Ureter (tissue), 1 donor: ENCODE results near the gene TMCO4. TPM values are rescaled to one million over a fixed set of nuclear protein-coding genes. Genes with fewer than 3 reads are reported as not detected.

Experiments
- DNase-seq: peaks from one replicate; pipeline ENCODE4 v3.0.0-alpha.2; 2020; ENCODE audit warnings: low spot score
- total RNA-seq: library from RNA; stranded (reverse); gene quantifications from one replicate; pipeline ENCODE4 v1.2.4, GENCODE V29; 2023
- donor health status: DM: yes; HTN: yes; CAD: no.

TMCO4 gene
- total RNA-seq, 1 donor from 2014 or later: 60.8 TPM

DNA sequence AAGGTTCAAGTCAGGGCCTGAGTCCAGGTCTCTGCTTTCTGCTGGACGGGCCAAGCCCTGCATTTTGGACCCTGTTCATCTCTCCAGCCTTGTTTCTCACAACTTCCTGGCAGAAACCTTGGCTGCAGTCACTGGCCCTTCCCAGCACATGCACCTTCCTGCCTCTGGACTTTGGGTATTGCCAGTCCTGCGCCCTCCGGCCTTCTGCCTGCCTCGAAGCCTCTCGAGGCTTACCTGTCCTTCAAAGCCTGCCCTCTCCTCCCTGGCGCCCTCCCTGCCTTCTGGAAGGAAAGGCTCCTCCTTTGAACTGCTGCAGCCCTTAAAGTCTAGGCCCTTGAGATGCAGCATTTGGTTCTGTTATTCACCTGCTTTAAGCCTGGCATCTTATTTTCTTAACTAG is 82.2 kb downstream of the TMCO4 start:
- DNase-seq: no peak

GRCh38 chr1:19715334-19716203 is 84.1 kb downstream of the TMCO4 start:
- peak; percentile 92 for DNase-seq

GRCh38 chr1:19712928-19713327 is 86.8 kb downstream of the TMCO4 start:
- DNase-seq: no peak

- no peak for DNase-seq
These were observed 88.7 kb downstream of the TMCO4 start for GRCh38 chr1:19710825-19711611.

DNA sequence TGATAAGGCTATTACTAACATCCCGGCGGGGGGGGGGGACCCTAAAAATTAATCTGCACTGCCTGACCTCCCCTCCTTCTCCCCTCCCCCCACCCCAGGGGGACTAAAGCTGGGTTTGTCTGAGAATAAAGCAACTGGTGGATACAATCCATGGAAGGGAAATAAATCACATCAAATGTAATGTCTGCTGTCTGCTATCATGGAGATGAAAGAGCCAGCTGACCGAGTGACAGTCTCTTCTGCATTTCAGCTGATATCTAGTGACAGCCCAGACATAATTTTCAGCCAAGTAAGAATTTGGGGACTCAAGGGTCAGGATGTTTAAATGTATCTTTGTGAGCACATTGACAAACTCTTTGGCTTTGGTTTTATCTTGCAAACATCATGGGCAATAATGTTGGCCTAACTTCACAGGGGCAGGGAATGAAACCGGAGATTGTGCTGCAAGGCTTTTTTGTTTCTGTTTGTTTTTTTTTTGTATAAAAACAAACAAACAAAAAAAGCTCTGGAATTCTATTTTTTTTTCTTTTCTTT is 90.4 kb downstream of the TMCO4 start:
- no peak for DNase-seq

DNA sequence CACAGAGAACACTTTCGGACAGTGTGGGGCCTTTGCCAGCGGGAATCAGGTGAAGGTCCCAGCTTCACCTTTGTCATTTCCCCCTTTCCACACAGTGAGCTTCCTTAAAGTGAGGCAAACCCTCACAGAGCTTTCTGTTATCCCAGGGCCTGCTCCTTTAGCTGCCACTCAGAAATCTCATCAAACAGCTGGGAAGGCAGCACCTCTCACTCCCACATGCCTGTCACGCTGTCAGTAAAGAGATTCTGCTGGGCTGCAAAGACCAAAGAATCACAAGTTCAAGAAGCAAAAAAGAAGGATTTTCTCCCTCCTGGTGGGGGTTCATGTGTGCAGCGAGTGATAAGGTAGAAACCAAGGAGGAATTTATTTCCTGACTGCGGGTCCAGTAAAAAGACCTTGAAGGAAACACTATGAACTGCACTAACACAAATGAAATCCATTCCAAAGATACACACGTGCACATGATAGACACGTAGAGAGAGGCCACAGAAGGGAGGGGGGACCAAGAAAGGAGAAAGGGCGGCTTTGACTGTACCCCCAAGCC is 91.1 kb downstream of the TMCO4 start:
- DNase-seq: no peak

DNA sequence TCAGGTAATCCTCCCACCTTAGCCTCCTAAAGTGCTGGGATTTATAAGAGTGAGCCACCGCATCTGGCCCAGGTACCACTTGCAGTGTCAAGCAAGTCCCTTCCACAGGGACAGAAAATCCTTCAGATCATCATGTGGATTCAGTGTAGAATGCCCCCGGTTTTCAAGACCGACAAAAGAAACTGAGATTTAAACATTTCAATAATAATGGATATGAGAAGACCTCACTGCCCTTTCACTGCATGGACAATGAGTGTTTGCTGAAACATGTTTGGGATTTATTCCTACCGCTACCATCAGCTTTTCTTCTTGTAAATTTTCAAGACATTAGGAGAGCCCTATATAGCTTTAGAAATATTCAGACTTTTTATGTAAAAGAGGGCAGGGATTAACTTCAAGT is 93.6 kb downstream of the TMCO4 start:
- no peak for DNase-seq

DNA sequence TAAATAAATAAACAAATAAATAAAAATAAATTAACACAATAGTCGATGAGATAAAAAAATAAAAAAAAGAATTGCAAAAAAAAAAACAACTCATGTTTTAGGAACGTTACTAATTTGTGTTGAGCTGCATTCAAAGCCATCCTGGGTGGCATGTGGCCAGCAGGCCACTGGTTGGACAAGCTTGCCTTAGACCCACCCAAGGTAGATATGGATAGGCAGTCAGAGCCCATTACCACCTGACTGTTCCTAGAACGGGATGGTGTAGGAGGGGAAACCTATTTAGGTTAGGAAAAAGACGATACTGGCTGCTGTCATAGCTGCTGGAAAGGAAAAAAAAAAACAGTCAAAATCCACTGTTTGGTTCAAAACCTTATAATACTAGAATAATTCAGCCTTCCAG is 94.3 kb downstream of the TMCO4 start:
- no peak for DNase-seq

- DNase-seq: peak; percentile 78
These were observed 95.2 kb downstream of the TMCO4 start for GRCh38 chr1:19704247-19705113.

GRCh38 chr1:19703280-19703679 is 96.4 kb downstream of the TMCO4 start:
- no peak for DNase-seq

- DNase-seq: no peak
These were observed 99.5 kb downstream of the TMCO4 start for GRCh38 chr1:19700079-19700777.

DNA sequence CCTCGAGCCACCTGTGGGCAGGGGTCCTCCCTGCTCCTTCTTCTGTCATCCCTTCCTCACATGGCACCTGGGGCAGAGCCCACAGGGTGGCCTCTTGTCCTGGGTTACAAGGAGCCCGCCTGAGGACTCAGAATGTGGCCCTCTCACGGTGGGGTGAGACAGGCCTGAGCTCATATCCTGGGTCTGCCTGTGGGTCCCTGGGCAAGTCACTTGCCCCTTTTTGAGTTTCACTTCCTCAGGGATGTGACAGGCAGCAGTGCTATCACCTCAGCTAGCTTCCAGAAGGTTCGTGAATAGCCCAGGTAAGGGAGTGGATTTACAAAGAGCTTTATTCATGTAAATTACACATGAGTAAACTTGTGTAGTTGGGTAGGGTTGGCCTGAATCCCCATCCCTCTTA is 101.5 kb downstream of the TMCO4 start:
- DNase-seq: no peak

DNA sequence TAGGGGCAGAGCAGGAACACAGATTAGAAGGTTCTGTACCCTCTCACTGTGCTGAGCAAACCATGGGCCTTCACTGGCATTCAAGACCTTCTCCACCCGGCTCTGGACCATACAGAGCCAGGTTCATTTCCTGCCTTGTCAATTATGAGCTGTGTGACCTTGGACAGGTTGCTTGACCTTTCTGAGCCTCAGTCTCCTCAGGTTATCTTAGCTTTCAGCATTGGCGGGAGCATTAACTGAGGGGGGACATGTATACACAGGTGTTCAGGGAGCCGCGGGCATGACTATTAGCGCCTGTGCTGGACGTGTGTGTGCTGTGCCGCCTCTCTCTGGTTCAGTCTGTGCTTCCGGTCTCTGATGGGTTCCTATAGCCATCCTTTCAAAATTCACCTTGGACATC is 102.9 kb downstream of the TMCO4 start:
- DNase-seq: no peak

- DNase-seq: no peak
These were observed 103.9 kb downstream of the TMCO4 start for GRCh38 chr1:19695772-19696171.

DNA sequence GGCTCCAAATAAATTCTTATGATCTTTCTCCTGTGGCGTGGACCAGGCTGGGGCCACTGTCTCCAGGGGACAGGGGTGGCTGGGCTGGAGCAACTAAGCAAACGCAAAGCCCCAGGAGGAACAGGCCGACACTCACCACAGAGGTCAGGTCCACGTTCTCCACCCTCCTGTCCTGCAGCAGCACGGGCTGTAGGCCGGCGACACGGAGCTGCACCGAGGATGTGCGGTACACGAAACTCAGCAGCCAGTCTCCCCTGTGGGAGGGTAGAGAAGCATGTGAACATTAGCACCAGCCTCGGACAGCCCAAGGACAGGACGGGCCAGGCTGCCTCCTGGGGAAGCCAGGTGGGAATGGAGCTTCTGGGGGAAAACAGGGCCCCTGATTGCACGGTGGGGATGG is 105.4 kb downstream of the TMCO4 start:
- no peak for DNase-seq

- no peak for DNase-seq
These were observed 109.4 kb downstream of the TMCO4 start for GRCh38 chr1:19690342-19690741.

- DNase-seq: no peak
These were observed 109.9 kb downstream of the TMCO4 start for GRCh38 chr1:19689856-19690255.

DNA sequence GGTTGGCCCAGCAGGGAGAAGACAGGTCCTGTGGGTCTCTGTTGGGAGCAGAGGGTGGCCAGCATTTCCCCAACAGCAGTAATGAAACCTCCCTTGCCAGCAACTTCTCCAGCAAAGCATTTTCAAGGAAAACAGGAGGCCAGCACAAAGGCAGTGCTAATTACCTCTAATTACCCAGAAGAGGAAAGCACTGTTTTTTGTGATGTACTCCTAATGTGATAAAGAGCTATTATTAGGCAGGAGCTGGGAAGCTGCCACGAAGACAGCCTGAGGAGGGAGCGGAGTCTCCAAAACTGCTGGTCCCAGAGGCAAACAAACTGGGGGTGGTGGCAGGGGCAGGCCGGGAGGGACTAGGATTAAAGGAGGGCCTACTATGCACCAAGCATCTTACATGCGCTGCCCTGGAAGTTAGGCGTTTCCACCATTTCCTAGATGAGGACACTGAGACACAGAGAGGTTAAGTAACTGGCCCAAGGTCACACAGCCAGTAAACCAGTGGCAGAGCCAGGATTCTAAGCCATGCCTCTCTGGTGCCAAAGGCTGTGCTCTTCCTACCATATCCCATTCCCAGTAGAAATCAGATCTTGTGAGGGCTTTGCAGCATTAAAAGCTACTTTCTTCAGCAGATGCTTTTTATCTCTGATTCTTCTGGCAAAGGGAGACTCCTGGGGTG is 110.5 kb downstream of the TMCO4 start:
- DNase-seq: no peak

- DNase-seq: no peak
These were observed 111.5 kb downstream of the TMCO4 start for GRCh38 chr1:19688041-19688842.
